Measurements from ENCODE around the gene TSSK3.

TSSK3 gene

DNA sequence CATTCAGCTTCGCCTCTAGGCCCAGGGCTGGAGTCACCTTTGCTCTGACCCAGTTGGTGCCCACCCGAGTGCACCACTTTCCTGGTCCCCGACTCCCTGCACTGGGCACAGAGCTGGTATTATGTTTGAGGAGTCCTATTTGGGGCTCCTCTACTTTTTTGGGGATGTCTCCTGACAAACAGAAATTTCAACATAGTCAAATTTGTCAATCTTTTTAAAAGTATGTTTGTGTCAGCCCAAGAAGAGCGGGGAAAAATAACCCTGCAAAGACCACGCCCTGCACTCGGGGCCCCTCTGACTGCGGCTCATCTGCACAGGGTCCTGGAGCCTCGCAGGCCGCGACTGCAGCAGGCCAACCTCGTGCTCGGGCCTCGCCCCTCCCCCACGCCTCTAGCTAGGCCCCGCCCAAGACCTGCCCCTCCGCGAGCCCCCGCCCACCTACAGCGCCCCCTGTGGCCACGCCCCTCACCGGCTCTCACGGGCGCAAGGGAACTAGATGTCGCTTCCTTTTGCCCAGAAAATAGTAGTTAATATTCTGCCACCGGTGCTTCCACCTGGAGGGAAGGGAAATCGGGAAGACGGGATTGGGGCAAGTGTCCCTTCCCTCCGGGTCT lies 11.4 kb upstream of the TSSK3 start:
- Mint-ChIP-seq H3K4me3 (peak overlapping the region; percentile 80 to 87 (median 87)), H3K36me3 (ENCODE audit: low read depth) (peaks cover 8% of the 10 kb centered on the region), H3K9me3 (no peaks in the 10 kb centered on the region), H3K27ac (peak overlapping the region; percentile 64 to 100 (median 99)), H3K27me3 (ENCODE audit: low read depth) (peaks cover 3% of the 10 kb centered on the region), H3K4me1 (peaks cover 39% of the 10 kb centered on the region)
- TF ChIP-seq, protein P1, sequence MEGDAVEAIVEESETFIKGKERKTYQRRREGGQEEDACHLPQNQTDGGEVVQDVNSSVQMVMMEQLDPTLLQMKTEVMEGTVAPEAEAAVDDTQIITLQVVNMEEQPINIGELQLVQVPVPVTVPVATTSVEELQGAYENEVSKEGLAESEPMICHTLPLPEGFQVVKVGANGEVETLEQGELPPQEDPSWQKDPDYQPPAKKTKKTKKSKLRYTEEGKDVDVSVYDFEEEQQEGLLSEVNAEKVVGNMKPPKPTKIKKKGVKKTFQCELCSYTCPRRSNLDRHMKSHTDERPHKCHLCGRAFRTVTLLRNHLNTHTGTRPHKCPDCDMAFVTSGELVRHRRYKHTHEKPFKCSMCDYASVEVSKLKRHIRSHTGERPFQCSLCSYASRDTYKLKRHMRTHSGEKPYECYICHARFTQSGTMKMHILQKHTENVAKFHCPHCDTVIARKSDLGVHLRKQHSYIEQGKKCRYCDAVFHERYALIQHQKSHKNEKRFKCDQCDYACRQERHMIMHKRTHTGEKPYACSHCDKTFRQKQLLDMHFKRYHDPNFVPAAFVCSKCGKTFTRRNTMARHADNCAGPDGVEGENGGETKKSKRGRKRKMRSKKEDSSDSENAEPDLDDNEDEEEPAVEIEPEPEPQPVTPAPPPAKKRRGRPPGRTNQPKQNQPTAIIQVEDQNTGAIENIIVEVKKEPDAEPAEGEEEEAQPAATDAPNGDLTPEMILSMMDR (IDR thresholded peaks at IDR 0.05; ENCODE audit: unreplicated experiment in 3 of 3), result peak; percentile 46 to 66 (median 54)

DNA sequence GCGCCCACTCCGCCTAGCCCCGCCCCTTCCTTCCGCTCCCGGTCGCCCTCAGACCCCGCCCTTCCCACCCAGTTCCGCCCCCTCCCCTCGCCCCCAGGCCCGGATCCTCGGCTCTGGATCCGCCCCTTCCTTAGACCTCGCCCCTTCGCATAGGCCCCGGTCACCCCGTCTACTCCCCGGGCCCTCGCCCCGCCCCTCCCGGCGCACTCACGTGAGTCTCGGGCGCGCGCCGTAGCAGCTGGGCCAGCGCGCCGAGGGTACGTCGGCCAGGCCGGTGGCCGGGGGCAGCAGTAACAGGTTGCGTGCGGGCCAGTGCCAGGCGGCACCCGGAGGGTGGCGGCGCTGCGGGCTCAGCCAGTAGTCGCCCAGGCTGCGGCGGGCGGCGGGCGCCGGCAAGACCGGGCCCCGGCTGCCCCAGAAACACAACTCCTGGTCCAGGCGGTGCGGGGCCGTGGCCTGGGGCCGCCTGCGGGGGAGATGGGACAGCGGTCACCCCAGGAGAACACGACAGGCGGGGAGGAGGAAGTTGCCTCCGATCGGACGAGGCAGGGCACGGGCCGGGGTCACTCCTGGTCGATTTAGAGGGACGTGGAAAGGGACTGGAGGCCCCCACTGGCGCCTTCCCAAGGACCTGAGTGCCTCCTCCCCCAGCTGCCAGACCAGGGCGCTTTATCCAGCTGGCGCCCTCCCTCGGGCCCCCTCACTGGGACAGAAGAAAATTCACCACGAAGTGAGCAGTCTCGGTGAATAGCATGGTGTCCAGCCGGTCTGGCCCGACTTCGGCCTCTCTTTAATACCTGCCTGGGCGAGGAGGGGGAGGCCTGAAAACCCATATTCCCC lies 10.7 kb upstream of the TSSK3 start:
- Mint-ChIP-seq H3K4me3 (peak overlapping the region; percentile 80 to 87 (median 87)), H3K27ac (peak overlapping the region; percentile 99 to 100 (median 100)), H3K9me3 (no peaks in the 10 kb centered on the region), H3K36me3 (ENCODE audit: low read depth) (peaks cover 8% of the 10 kb centered on the region), H3K27me3 (ENCODE audit: low read depth) (peaks cover under 1% of the 10 kb centered on the region), H3K4me1 (peaks cover 37% of the 10 kb centered on the region)
- TF ChIP-seq, protein P1 (IDR thresholded peaks at IDR 0.05; ENCODE audit: unreplicated experiment in 3 of 3), result no peak

- TF ChIP-seq, protein P1 (IDR thresholded peaks at IDR 0.05; ENCODE audit: unreplicated experiment in 3 of 3), result no peak
- Mint-ChIP-seq H3K9me3 (no peaks in the 10 kb centered on the region), H3K36me3 (ENCODE audit: low read depth) (peaks cover 8% of the 10 kb centered on the region)
Observed at GRCh38 chr1:32352239-32352745, 10.0 kb upstream of the TSSK3 start.

GRCh38 chr1:32352831-32353383 lies 9.4 kb upstream of the TSSK3 start:
- H3K36me3 Mint-ChIP-seq (ENCODE audit: low read depth), result peaks cover 8% of the 10 kb centered on the region
- TF ChIP-seq, protein P1 (IDR thresholded peaks at IDR 0.05; ENCODE audit: unreplicated experiment in 3 of 3), result no peak
- H3K27ac Mint-ChIP-seq, result peak overlapping the region; percentile 99 to 100 (median 100)
- H3K9me3 Mint-ChIP-seq, result no peaks in the 10 kb centered on the region
- H3K4me3 Mint-ChIP-seq, result peak overlapping the region; percentile 80 to 87 (median 86)
- H3K27me3 Mint-ChIP-seq (ENCODE audit: low read depth), result no peaks in the 10 kb centered on the region
- H3K4me1 Mint-ChIP-seq, result peaks cover 37% of the 10 kb centered on the region

More at GRCh38 chr1:32352239-32352745, 10.0 kb upstream of the TSSK3 start:
- Mint-ChIP-seq H3K4me3 (peak overlapping the region; percentile 80 to 87 (median 86)), H3K27ac (peak overlapping the region; percentile 99 to 100 (median 100)), H3K27me3 (ENCODE audit: low read depth) (no peaks in the 10 kb centered on the region), H3K4me1 (peaks cover 37% of the 10 kb centered on the region)

GRCh38 chr1:32353431-32353830 lies 8.9 kb upstream of the TSSK3 start:
- TF ChIP-seq, protein P1 (IDR thresholded peaks at IDR 0.05; ENCODE audit: unreplicated experiment in 3 of 3), result no peak
- Mint-ChIP-seq H3K4me1 (peaks cover 37% of the 10 kb centered on the region), H3K4me3 (peak overlapping the region; percentile 80 to 87 (median 86)), H3K27me3 (ENCODE audit: low read depth) (no peaks in the 10 kb centered on the region), H3K36me3 (ENCODE audit: low read depth) (peaks cover 8% of the 10 kb centered on the region), H3K27ac (peak overlapping the region; percentile 99 to 100 (median 100)), H3K9me3 (no peaks in the 10 kb centered on the region)

All from nephron (organoid).